Activated CD8-positive, alpha-beta T cell treated with anti-CD3 and anti-CD28 coated beads for 36 hours (primary cell): ENCODE data around the gene P2RX2. TPM values are rescaled to one million over a fixed set of nuclear protein-coding genes. Genes with fewer than 3 reads are reported as not detected.
"Not testable (repeated sequence)": the region's sequence is repeated elsewhere in the genome, so short reads cannot be mapped to it uniquely, and the experiment has no call there.

Source experiments
- ATAC-seq: fragments of 200-7000 bp; cut with Tn5 transposase; one replicate; pipeline ENCODE4 v1.10.0; 2021; ENCODE audit warnings: mild to moderate bottlenecking, moderate library complexity
- CTCF ChIA-PET: fragments of 350-600 bp; sonication (Branson Sonifier 250); formaldehyde crosslinking; loops from one replicate; lab custom pipeline; 2021; ENCODE audit warnings: antibody characterized with exemption; lab: Charles Lee
- POLR2A ChIA-PET: fragments of 350-600 bp; sonication (Branson Sonifier 250); formaldehyde crosslinking; loops from one replicate; lab custom pipeline; 2021; ENCODE audit warnings: antibody characterized with exemption; lab: Charles Lee
- DNase-seq: peaks from one replicate; pipeline ENCODE4 v3.0.0-alpha.2; 2020
- H3K27ac Mint-ChIP-seq: one replicate; pipeline ENCODE4 v1.8.0; 2021; ENCODE audit warnings: mild to moderate bottlenecking, mixed read lengths
- H3K27me3 Mint-ChIP-seq: one replicate; pipeline ENCODE4 v1.8.0; 2021; ENCODE audit warnings: mixed read lengths
- H3K36me3 Mint-ChIP-seq: one replicate; pipeline ENCODE4 v1.8.0; 2021; ENCODE audit warnings: low read depth, mixed read lengths
- H3K4me1 Mint-ChIP-seq: one replicate; pipeline ENCODE4 v1.8.0; 2021; ENCODE audit warnings: low read depth, mixed read lengths
- H3K4me3 Mint-ChIP-seq: one replicate; pipeline ENCODE4 v1.8.0; 2021; ENCODE audit warnings: mild to moderate bottlenecking, moderate library complexity, mixed read lengths
- H3K9me3 Mint-ChIP-seq: one replicate; pipeline ENCODE4 v1.8.0; 2021; ENCODE audit warnings: mixed read lengths
- intact Hi-C: fragments of 100-400 bp; cut with micrococcal nuclease; formaldehyde crosslinking; loops from one replicate; pipeline ENCODE4 v1.10.0; 2022
- total RNA-seq, 2 experiments: library from RNA; stranded (reverse); gene quantifications; one replicate each; pipeline ENCODE4 v1.2.3, GENCODE V29; 2021
- TF ChIP-seq, protein P1 (sequence below): fragments of 200-600 bp; IDR thresholded peaks from one replicate; pipeline ENCODE4 v1.8.0; 2022; ENCODE audit warnings: antibody characterized with exemption, mild to moderate bottlenecking

The P2RX2 gene
- total RNA-seq, 2 experiments from 2014 or later: not detected

DNA sequence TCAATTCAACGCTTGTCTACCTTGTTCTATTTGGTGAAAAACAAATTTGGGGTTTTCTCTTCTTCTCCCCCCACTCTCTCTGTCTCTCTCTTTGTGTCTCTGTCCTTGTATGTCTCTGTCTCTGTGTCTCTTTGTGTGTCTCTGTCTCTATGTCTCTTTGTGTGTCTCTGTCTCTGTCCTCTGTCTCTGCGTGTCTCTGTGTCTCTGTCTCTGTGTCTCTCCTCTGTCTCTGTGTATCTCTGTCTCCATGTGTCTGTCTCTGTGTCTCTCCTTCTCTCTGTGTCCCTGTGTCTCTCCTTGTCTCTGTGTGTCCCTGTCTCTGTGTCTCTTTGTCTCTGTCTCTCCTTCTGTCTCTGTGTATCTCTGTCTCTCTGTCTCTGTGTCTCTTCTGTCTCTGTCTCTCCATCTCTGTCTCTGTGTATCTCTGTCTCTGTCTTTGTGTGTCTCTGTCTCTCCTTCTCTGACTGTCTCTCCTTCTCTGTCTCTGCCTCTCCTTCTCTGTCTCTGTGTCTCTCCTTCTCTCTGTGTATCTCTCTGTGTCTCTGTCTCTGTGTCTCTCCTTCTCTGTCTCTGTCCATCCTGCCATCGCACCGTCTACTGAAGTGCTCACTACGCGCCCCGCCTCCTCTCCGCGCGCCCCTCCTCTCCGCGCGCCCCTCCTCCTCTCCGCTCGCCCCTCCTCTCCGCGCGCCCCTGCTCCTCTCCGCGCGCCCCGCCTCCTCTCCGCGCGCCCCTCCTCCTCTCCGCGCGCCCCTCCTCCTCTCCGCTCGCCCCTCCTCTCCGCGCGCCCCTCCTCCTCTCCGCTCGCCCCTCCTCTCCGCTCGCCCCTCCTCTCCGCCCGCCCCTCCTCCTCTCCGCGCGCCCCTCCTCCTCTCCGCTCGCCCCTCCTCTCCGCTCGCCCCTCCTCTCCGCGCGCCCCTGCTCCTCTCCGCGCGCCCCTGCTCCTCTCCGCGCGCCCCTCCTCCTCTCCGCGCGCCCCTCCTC, 21.0 kb upstream of the P2RX2 start:
- H3K9me3 Mint-ChIP-seq: no peaks in the 10 kb centered on the region
- peaks cover 28% of the 10 kb centered on the region for H3K27me3 Mint-ChIP-seq
- TF ChIP-seq, protein P1, sequence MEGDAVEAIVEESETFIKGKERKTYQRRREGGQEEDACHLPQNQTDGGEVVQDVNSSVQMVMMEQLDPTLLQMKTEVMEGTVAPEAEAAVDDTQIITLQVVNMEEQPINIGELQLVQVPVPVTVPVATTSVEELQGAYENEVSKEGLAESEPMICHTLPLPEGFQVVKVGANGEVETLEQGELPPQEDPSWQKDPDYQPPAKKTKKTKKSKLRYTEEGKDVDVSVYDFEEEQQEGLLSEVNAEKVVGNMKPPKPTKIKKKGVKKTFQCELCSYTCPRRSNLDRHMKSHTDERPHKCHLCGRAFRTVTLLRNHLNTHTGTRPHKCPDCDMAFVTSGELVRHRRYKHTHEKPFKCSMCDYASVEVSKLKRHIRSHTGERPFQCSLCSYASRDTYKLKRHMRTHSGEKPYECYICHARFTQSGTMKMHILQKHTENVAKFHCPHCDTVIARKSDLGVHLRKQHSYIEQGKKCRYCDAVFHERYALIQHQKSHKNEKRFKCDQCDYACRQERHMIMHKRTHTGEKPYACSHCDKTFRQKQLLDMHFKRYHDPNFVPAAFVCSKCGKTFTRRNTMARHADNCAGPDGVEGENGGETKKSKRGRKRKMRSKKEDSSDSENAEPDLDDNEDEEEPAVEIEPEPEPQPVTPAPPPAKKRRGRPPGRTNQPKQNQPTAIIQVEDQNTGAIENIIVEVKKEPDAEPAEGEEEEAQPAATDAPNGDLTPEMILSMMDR: no peak
- peaks cover 15% of the 10 kb centered on the region for H3K4me1 Mint-ChIP-seq
- intact Hi-C loops: no loop called here
- DNase-seq (peak; percentile 52), ATAC-seq (peak; percentile 60)
- no peaks in the 10 kb centered on the region for H3K36me3 Mint-ChIP-seq
- CTCF ChIA-PET: no interaction called here
- H3K4me3 Mint-ChIP-seq: peak overlapping the region; percentile 67
- H3K27ac Mint-ChIP-seq: no peak overlapping the region
- POLR2A ChIA-PET: no interaction called here

GRCh38 chr12:132599502-132599901, 19.1 kb upstream of the P2RX2 start:
- H3K27ac Mint-ChIP-seq, ATAC-seq, POLR2A ChIA-PET, H3K9me3 Mint-ChIP-seq, DNase-seq, H3K4me3 Mint-ChIP-seq, H3K36me3 Mint-ChIP-seq, intact Hi-C loops: not testable (repeated sequence)
- Mint-ChIP-seq H3K27me3 (peaks cover 35% of the 10 kb centered on the region), H3K4me1 (peaks cover 15% of the 10 kb centered on the region)
- CTCF ChIA-PET: interaction anchor here (1.0 to 3.0 kb wide), 3 partner anchors 10 to 41 kb away, joined by 3 to 23 read pairs (median 4); no protein-coding TSS in a partner anchor

DNA sequence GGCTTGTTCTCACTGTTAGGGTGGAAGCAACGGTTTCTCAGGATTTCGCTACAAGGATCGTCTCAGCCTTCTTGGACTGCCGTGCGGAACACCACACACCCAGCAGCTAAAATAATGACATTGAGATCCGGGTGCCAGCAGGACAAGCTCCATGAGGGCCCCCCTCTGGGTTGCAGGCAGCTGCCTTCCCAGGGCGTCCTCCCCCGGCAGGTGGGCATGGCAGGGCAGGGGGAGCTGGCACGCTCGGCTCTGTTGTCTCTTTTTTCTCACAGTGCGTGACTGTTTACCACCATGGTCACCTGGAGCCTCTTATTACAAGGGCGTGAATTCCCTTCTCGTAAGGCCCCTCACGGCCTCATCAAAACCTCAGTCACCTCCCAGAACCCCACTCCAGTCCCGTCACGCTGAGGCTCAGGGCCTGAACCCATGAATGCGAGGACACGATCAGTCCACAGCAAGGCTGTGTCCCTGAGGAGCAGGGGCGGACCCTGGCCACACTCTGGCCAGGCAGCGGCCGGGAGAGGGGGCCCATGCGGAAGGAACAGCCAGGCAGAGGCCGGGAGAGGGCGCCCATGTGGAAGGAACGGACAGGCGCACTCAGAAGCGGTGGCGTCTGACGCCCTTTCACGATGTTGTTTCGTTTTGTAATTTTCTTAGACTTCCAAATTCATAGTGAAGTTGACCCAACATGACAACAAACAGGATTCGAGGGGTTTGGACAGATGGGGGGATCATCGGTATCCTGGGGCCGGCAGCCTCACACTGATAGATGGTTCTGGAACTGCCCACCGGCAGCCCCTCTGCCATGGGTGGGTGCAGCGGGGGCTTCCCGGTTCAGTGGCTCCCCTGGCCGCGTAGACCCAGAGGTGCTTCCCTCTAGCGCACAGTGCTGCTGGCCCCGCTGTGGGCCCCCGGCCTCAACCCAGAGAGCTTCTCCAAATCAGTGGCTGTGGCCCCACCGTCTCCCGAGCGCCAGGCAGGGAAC, 18.2 kb upstream of the P2RX2 start:
- intact Hi-C loops: no loop called here
- ChIA-PET CTCF (interaction anchor here (1.0 to 3.0 kb wide), 4 partner anchors 9 to 40 kb away, joined by 3 to 23 read pairs (median 4); no protein-coding TSS in a partner anchor), POLR2A (no interaction called here)
- ATAC-seq (peak; percentile 60), DNase-seq (peak; percentile 68)
- TF ChIP-seq, protein P1: peak; percentile 43
- Mint-ChIP-seq H3K9me3 (no peaks in the 10 kb centered on the region), H3K27me3 (peaks cover 39% of the 10 kb centered on the region), H3K27ac (no peak overlapping the region), H3K36me3 (no peaks in the 10 kb centered on the region), H3K4me3 (peak overlapping the region; percentile 61), H3K4me1 (peaks cover 15% of the 10 kb centered on the region)

- H3K27ac Mint-ChIP-seq: no peak overlapping the region
- peaks cover 15% of the 10 kb centered on the region for H3K4me1 Mint-ChIP-seq
- DNase-seq (no peak), ATAC-seq (no peak)
- H3K36me3 Mint-ChIP-seq: no peaks in the 10 kb centered on the region
- ChIA-PET CTCF (interaction anchor here (0.9 to 3.0 kb wide), 3 partner anchors 14 to 86 kb away, joined by 3 to 23 read pairs (median 4); no protein-coding TSS in a partner anchor), POLR2A (no interaction called here)
- TF ChIP-seq, protein P1: no peak
- peaks cover 38% of the 10 kb centered on the region for H3K27me3 Mint-ChIP-seq
- intact Hi-C loops: no loop called here
- no peaks in the 10 kb centered on the region for H3K9me3 Mint-ChIP-seq
- peak overlapping the region; percentile 61 for H3K4me3 Mint-ChIP-seq
Measured at GRCh38 chr12:132601171-132601883, 17.2 kb upstream of the P2RX2 start.
